Adrenal gland (tissue), 5 donors: Measurements from ENCODE around the gene TPD52L3.

Source experiments
- POLR2A ChIP-seq, 2 donors: fragments of 450-650 bp; IDR thresholded peaks; one replicate each; pipeline ENCODE4 v1.6.1; 2017; ENCODE audit warnings: antibody characterized with exemption in 2 of 2, mild to moderate bottlenecking in 2 of 2, moderate library complexity in 1 of 2
- TF ChIP-seq, protein P1 (sequence below), 6 experiments: fragments of 450-650 bp in 4 of 6; fragments of 200-600 bp in 2 of 6; sonication (generic) in 1 of 6; IDR thresholded peaks; 1 replicate in 5 of 6; 2 replicates in 1 of 6; pipeline versions ENCODE4 v1.5.1 to v1.8.0; 2016 to 2021; ENCODE audit warnings: antibody characterized with exemption in 6 of 6, mild to moderate bottlenecking in 2 of 6, moderate library complexity in 1 of 6
- donor health status: DM: no; HTN: no; CAD: no.

DNA sequence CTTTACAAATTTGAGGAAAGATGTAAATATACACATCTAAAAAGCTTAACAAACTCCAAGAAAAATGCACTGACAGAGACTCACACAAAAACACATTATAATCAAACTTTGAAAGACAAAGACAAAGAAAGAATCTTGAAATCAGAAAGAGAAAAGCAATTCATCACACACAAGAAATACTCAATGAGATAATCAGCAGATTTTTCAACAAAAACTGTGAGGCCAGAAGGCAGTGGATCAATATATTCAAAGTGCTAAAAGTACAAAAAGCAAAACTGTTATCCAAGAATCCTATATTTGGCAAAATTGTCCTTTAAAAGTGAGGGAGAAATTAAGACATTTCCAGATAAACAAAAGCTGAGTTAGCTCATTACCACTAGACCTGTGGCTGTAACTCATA lies 6.1 kb downstream of the TPD52L3 start:
- TF ChIP-seq, protein P1, sequence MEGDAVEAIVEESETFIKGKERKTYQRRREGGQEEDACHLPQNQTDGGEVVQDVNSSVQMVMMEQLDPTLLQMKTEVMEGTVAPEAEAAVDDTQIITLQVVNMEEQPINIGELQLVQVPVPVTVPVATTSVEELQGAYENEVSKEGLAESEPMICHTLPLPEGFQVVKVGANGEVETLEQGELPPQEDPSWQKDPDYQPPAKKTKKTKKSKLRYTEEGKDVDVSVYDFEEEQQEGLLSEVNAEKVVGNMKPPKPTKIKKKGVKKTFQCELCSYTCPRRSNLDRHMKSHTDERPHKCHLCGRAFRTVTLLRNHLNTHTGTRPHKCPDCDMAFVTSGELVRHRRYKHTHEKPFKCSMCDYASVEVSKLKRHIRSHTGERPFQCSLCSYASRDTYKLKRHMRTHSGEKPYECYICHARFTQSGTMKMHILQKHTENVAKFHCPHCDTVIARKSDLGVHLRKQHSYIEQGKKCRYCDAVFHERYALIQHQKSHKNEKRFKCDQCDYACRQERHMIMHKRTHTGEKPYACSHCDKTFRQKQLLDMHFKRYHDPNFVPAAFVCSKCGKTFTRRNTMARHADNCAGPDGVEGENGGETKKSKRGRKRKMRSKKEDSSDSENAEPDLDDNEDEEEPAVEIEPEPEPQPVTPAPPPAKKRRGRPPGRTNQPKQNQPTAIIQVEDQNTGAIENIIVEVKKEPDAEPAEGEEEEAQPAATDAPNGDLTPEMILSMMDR (IDR thresholded peaks at IDR 0.05), result no peak
- no peak for TF ChIP-seq POLR2A (IDR thresholded peaks at IDR 0.05)
